CD4-positive, alpha-beta T cell treated with Interleukin-21 for 1 hour (primary cell): ENCODE measurements around the gene NEDD8.

Experiments used
- DNase-seq: peaks from one replicate; pipeline ENCODE4 v3.0.0-alpha.2; 2020

NEDD8 gene

DNA sequence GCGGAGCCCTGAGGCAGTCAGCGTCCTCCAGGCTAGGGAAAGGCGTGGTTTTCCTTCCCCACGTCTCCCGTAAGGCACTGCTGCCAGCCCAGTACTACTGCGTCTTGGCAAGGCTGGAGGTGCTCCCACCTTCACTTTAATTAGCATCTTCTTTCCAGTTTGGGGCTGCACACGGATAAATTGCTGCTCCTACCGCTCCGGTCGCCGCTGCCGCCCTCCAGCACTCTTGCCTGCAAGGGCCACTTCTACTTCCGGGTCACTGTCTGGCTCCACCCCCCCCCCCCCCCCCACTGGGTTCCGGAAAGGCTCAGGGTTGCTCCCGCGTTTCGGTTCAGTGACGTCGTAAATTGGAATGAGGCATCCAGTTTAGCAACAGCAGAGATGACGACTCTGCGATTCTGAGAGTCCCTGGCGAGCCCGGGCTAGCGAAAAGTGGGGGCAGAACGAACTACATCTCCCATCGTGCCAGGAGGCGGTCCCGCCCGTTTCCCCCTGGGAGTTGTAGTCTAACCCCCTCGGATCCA lies at the start of gene NEDD8:
NEDD8 (minus strand) TSS at position 247 of the 524 bp plus-strand sequence; CDS start at position 147, 100 bp downstream.
- DNase-seq, result peak; percentile 89

GRCh38 chr14:24281636-24282035 lies 49.5 kb upstream of the NEDD8 start:
- DNase-seq, result no peak

DNA sequence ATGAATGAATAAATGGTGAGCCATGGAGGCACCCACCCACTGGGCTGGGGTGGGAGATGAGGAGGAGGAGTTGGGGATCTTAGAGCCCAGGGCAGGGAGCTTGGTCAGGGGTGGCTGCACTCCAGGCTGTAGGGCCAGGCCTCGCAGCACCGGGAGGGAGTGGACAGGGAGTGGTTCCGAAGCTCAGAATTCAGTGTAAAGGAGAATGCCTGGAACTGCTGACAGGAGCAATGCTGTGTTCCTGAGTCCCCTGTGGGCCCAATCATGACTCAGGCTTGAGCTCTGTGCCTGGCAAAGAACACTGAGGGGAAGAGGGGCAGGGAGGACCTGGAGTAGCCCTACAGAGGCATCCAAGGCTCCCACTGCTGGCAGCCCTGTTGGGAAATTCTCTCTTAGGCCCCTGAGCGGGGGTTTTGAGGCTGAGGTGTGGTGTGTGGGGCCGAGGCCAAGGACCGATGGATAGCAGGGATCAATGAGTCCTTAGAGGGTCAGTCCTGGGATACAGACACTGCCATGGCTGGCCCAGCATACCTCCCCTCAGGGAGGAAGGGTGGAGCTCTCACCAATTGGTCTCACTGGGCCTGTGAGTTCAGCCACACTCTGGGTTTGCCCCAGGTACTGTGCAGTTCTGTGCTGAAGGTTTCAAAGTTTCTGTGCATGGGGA lies 48.8 kb upstream of the NEDD8 start:
- no peak for DNase-seq

GRCh38 chr14:24279301-24280186 lies 47.4 kb upstream of the NEDD8 start:
- DNase-seq, result peak; percentile 72

- DNase-seq, result no peak
Observed at GRCh38 chr14:24278424-24278823, 46.3 kb upstream of the NEDD8 start.

GRCh38 chr14:24277606-24278321 lies 45.6 kb upstream of the NEDD8 start:
- no peak for DNase-seq

GRCh38 chr14:24277071-24277470 lies 44.9 kb upstream of the NEDD8 start:
- DNase-seq, result no peak

DNA sequence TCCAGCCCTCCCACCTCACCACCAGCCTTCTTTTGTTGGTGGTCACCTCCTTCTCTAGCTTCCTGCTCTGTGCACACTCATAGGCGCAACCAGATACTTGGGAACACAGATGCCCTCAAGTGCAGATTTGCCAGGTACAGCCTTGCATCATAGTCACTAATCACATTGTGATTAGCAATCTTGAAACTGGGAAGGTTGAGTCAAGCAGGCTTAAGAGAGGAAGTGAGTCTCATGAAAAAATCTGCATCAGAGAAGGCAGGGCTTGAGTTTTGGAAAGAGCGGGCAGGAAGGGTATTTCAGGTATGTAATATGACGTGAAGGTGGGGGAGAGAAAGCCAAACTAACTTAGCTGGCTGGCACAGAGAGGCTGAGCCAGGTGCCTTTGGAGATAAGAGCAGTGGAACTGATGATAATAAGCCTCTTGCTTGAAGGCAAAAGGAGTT lies 42.0 kb upstream of the NEDD8 start:
- DNase-seq, result peak; percentile 71

GRCh38 chr14:24273422-24273998 lies 41.3 kb upstream of the NEDD8 start:
- no peak for DNase-seq

DNA sequence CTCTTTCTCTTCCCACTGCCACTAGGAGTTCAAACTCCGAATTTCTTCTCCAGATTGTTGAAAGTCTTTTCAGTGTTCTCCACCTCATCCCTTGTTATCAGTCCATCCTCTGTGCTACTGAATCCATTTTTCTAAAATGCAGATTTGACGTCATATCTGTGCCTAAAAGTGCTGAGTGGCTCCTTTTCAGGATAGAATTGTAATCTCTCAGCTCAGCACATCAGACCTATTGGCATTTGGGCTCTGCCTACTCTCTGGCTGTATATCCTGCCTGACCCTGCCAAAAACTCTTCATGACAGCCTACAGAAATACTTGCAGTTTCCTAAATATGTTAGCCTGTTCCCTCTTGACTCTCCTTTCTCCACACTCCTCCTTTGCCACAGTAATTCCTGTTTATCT lies 40.3 kb upstream of the NEDD8 start:
- no peak for DNase-seq

DNA sequence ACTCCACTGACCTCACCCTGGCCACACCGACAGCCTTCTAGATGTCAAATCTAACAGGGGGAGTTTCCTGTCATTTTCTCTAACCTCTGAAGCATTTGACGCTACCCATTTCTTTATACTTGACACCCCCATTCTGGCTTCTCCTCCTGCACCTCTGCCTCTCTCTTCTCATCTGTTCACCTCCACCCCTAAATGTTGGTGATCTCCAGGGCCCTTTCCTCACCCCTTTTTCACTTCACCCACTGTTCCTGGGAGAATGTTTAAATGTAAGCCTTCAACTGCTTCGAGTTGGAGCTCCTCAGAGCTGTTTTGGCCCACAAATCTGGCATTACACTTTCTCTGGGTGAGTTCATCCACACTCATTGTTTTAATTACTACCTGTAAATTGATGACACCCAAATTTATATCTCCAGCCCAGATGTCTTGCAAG lies 39.7 kb upstream of the NEDD8 start:
- DNase-seq, result no peak

- peak; percentile 96 for DNase-seq
Observed at GRCh38 chr14:24271134-24271833, 39.1 kb upstream of the NEDD8 start, which contains the start of gene RABGGTA. Gene RABGGTA (minus strand): TSS chr14:24271597. CDS start chr14:24271115, 482 bp downstream.

GRCh38 chr14:24270537-24271133 lies 38.5 kb upstream of the NEDD8 start:
- no peak for DNase-seq

DNA sequence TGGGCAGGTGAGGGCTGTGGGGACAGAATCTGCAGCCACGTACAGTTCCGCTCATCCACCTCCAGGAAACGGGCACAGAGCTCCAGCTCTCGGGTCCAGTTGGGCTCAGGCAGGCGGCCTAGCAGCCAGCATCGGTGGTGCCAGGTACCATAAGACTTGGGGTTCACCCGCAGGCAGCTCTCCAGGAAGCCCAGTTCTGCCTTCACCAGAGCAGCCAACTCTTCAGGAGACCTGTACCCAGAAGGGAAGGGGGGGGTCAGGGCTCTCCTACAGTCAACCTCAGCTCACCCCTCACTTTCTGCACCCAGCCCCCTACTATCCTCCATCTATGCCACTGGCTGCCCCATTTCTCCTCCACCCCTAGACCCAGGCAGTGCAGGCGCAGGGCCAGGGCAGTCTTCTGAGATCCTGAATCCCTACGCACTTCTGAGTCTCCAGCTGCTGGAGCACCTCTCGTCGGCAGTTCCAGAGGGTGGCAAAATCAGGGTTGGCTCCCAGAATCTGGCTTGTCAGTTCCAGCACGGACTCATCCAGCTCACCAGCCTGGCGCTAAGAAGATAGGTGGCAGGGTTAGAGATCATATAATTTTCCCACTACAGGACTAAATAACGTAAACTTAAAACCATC lies 37.9 kb upstream of the NEDD8 start:
- no peak for DNase-seq

GRCh38 chr14:24269368-24269767 lies 37.2 kb upstream of the NEDD8 start:
- no peak for DNase-seq

DNA sequence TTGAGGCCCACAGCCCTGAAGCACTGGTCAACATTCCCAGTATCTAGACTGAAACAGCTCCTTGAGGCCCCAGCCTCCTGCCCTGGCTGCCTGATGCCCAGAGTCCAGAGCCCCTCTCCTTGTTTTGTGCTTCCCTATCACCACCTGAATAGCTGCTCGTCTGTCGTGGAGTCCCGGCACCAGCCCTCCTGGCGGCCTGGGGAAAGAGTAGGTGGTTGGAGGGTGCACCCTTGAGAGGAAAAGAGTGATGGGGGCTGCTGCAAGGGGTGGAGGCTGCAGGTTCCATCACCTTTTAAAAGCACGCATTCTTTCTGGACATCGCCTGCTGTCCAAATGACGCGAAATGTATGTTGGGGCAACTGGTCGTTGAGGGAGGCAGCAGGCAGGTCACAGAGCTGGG lies 36.1 kb upstream of the NEDD8 start:
- DNase-seq, result no peak

DNA sequence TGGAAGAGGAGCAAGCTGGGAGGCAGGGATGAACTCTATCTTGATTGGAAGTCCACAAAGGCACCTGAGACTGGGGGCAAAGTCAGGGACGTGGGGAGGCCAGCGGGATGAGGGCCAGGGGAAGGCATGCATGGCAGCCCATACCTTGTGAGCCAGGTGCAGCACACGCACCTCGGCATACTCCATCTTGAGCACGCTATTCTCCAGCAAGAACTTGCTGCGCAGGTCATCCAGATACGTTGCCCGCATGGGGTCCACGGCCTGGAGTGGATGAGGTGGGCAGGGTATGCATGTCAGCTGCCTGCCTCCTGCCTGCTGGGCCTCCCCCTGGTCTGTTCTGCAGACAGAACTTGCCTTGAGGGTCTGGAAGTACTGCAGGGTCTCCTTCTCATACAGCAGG lies 35.3 kb upstream of the NEDD8 start:
- DNase-seq, result no peak

- no peak for DNase-seq
Observed at GRCh38 chr14:24266344-24267244, 34.4 kb upstream of the NEDD8 start.

DNA sequence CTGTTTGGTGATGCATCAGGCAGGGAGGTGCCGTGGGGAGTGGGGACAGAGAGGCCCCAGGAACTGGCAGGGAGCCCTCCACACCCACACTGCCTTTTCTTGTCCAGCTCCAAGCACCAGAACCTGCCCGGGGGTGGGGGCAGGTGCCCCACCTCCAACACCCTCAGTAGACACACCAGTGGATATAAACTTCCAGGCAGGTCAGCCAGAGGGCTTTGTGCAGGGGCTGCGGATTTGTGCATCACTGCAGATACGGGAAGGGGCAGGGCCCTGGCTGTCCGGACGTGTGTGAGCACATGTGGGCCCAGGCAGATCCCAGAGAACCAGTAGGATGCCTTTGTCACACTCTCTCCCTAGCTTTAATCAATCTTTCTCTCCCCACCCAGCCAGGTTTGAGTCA lies 32.1 kb upstream of the NEDD8 start:
- no peak for DNase-seq

GRCh38 chr14:24263848-24264247 lies 31.7 kb upstream of the NEDD8 start:
- no peak for DNase-seq
